ENCODE data around the gene SARM1.

Gene SARM1

GRCh38 chr17:28342313-28342712 lies 29.2 kb upstream of the SARM1 start:
- no peak for DNase-seq

GRCh38 chr17:28343491-28343932 lies 28.0 kb upstream of the SARM1 start:
- DNase-seq, result no peak

DNA sequence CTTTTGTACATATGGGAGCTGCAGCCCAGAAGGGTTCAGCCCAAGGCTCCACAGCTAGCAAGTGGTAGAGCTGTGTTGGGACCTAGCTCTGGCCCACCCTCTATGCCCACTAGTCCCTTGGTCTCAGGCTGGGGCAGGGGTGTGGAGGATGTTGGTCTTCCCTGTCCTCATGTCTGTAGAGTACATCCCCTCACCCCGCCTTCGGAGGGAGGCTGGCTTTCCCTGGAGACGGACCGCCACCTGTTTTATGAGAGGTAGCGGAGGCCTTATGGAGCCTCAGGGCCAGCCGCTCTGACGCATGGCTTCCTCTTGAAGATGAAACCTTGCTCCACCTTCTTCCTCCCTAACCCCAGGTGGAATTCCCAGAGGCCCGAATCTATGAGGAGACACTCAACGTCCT lies 27.5 kb upstream of the SARM1 start:
- DNase-seq, result no peak

DNA sequence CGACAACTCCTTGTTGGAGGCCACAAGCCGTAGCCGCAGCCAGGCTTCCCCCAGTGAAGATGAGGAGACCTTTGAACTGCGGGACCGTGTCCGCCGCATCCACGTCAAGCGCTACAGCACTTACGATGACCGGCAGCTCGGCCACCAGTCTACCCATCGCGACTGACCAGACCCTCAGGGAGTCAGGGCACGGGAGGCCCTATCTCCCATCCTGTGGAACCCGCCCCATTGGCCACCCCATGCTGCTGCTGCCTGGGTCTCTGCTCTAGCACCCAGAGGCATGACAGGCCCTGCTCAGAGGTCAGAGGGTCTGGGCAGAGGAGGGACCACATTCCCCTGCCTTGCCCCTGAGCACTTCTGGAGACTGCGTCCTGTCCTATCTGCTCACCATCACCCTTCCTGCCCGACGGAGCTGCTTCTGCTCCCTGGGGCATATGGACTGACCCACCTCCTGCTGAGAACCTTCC lies 27.0 kb upstream of the SARM1 start:
- no peak for DNase-seq

- no peak for DNase-seq
Measured at GRCh38 chr17:28345419-28346198, 25.9 kb upstream of the SARM1 start.

DNA sequence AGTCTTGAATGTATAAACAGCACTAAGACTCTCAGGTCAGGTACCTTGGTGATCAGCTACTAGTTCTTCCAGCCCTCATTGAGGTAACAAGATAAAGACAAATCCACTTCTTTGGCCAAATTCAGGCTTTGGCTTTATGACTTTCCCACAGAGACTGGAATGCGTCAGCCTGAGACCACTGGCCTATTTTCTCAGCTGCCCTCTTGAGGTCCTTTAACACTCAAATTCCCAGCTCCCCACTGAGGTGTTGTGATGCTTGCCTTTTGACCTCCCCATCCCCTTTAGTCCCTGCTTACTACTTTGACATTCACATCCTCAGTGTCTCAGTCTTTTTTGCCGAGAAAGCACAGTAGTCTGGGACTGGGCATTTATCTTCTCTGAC lies 25.3 kb upstream of the SARM1 start:
- no peak for DNase-seq

DNA sequence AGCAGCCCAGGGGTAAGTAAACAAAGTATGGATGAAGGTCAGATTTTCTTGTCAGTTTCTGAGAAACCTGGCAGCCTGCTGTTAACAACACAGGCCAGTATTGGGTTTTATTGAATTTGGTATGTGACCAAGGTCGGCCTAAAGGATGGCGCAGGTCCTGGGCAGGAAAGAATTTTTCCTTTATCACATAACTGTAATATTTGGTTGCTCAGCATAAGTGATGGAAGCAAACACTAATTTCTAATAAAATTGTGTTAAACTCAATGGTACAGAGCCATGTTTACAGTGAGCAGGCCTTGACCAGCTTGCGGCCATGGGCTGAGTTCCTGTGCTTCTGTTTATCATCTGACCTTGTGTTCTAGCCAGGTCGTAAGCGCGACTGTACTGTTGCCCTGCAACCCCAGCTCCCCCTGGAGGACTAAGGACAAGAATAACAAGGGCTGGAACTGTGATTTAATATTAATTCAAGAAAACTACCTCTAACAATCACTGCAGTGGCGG lies 24.7 kb upstream of the SARM1 start:
- no peak for DNase-seq

DNA sequence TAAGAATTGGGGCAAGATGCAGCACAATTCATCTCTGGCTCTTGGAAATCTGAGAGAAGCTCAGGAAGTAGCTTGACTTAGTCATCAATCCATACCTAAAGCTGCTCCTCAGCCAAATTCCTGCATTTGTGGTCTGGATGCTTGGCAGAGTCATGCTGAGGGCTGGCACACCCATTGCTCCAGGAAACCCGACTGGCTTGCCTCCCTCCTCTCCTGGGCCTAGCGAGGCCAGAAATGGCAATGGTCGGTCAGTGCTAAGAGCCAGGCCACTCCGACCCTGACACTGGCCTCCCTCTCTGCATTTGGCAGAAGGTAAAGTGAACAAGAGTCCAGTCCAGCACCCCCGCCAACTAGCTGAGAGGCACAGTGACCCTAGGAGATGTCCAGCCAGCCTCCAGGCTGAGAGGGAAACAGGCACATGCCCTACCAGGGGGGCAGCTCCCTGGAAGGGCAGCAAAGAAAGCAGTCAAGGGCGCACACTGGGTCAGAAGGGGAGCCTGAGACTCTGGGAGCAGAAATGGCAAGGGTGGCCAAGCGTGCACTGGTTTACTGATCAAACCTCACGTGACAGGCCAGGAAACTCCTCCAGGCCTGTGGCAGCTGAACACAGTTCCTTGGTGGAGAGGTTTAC lies 24.1 kb upstream of the SARM1 start:
- no peak for DNase-seq

DNA sequence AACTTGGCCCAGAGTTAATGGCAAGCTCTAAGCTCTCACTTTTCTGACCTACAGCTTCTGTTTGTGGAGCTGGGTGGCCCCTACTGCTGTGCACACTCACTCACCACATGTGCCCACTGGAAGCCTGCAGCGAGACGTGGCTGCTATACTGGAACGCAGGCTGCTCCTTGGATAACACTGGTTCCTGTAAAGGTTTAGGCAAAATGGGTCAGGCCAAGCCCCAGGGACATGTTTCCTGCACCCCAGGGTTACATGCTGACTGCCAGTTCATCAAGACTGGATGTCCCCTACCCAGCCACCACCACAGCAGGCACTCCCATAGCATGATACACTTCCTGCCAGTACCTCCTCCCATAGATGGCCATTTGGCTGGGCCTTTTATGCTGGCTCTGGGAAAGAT lies 22.5 kb upstream of the SARM1 start:
- DNase-seq, result no peak

DNA sequence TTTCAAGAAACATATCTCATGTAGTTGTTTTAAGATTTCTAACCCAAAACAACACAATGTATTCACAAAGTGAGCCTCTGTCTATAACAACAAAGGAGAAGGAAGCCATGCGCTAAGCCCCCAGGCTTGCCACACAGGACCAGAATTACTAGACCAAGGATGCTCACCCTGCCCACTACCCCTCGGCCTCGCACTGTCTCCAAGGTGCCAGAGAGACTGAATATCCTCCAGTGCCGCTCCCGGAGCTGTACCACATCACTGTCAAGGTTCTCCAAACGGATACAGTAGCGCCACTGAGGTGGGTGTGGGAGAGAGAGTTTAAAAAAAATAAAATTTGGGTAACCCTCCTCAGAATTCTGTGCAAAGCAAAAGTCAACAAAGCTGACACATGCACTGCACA lies 21.2 kb upstream of the SARM1 start:
- DNase-seq, result no peak

- peak; percentile 98 for DNase-seq
Measured at GRCh38 chr17:28357061-28357900, 14.2 kb upstream of the SARM1 start, which contains the start of gene POLDIP2. POLDIP2 (minus strand) TSS chr17:28357527; CDS start chr17:28357448, 79 bp downstream.

DNA sequence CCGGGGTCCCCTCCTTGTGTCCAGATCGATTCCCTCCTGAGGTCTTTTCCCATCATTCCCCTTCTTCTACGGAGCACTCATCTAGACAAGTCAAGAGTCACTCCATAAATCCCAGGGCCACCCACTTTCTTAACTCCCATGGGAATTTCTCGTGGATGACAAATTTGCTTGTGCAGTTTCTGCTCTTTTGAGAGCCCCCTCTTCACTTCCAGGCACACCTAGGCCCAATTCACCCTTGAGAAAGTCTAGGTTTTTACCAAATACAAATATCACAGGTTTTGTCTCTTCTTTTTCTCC lies 13.6 kb upstream of the SARM1 start:
- no peak for DNase-seq

GRCh38 chr17:28363186-28363585 lies 8.3 kb upstream of the SARM1 start:
- no peak for DNase-seq

GRCh38 chr17:28363776-28364650 lies 7.5 kb upstream of the SARM1 start:
- DNase-seq, result no peak

DNA sequence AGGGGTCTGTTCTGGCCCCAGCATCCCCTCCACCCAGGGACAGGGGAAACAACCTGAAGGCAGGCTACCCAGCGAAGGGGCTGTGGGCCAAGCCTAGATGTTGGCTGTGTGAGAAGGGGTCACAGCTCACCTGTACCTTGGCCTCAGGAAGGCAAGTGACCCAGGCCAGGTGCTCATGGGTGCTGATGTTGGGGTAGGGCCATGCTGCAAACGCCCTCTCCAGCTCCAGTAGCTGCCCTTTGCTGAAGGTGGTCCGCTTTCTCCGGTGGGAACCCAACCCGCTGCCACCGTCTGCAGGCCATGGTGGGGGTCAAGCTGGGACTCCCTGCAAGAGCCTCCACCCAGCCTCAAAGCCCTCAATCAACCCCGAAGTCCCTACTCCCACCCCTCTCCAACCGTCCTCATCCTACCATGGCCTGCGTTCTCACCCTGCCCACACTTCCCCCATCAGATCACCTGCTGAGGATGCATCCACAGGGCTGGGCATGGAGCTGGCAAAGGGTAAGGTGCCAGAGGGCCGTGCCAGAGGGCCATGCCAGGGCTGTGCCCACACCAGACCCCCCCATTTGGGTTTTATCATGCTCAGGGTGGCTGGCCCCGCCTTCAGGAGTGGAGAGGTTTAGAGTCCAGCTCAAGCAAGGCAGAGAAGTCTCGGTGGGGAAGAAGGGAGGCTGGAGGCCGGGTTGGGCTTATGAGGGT lies 6.7 kb upstream of the SARM1 start, which contains the start of gene SEBOX:
Gene SEBOX (minus strand): TSS at position 535 of the 699 bp plus-strand sequence. CDS start 48 bp downstream, at position 487.
- DNase-seq, result no peak

DNA sequence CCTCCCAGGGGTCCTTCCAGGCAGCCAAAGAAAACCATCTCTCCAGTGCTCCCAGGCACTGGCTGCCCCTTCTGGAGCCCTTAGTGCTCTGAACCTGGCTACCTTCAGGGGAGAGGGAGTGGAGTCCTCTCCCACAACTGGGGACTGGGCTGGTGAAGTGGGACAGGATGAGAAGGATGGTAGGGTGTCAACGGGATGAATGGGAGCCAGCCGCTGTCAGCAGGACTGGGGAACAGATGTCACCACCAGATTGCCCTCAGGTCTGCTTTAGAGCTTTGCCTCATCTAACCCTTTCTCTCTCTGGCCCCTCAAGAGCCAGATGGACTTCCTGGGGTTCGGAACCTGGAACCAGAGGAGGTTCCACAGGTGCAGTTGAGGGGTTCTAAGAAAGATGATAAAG lies 6.0 kb upstream of the SARM1 start:
- DNase-seq, result no peak

GRCh38 chr17:28366605-28367004 lies 4.9 kb upstream of the SARM1 start:
- no peak for DNase-seq

DNA sequence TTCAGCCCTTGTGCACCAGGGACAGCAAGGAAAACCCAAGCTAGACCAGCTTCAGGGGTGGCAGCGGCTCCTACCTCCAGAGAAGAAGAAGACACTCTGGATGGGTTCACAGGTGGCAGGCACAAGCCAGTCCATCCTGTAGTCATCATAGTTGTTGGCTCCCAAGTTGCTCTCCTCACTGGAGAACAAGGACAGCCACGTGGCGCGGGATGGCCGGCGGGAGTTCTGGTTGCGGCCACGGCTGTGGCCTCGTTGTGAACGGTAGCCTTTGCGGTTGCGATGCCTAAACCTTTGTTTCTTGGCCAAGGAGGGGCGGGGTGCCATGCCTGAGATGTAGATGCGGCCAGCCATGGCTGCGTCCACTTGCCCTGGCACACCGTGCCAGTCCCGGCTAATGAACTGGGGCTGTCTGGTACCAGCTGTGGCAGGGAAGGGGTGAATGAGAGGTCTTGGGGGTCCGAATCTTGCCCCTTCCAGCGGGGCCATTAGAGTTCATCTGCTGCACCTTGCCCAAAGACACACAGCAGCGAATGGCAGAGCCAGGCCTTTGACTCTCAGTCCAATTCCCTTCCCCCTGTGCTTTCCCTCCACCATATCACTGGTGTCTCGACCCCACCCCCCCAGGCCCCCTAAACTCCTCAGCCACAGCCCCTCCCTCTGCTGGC lies 3.7 kb upstream of the SARM1 start:
- no peak for DNase-seq

GRCh38 chr17:28368306-28368831 lies 3.1 kb upstream of the SARM1 start:
- DNase-seq, result no peak

GRCh38 chr17:28368915-28369683 lies 2.4 kb upstream of the SARM1 start:
- DNase-seq, result no peak
